Progenitor cell of endocrine pancreas (in vitro differentiated cells): ENCODE data around the gene ZSWIM5. TPM values are rescaled to one million over a fixed set of nuclear protein-coding genes. Genes with fewer than 3 reads are reported as not detected.

Source experiments
- DNase-seq: peaks from one replicate; pipeline ENCODE4 v3.0.0; 2021; ENCODE audit warnings: low spot score; ENCODE audit not compliant: unreplicated experiment
- H3K27ac Mint-ChIP-seq: 2 replicates; pipeline ENCODE4 v1.8.0; 2021; ENCODE audit warnings: mild to moderate bottlenecking, moderate library complexity, mixed read lengths
- H3K27me3 Mint-ChIP-seq: 2 replicates; pipeline ENCODE4 v1.8.0; 2021; ENCODE audit warnings: mixed read lengths
- H3K36me3 Mint-ChIP-seq: 2 replicates; pipeline ENCODE4 v1.8.0; 2022; ENCODE audit warnings: mixed read lengths; ENCODE audit not compliant: insufficient read depth
- H3K4me1 Mint-ChIP-seq: 2 replicates; pipeline ENCODE4 v1.8.0; 2021; ENCODE audit warnings: low read depth, mixed read lengths
- H3K4me3 Mint-ChIP-seq: 2 replicates; pipeline ENCODE4 v1.8.0; 2021; ENCODE audit warnings: low read depth, mild to moderate bottlenecking, moderate library complexity, mixed read lengths
- H3K9me3 Mint-ChIP-seq: 2 replicates; pipeline ENCODE4 v1.8.0; 2021; ENCODE audit warnings: low read depth, mixed read lengths
- total RNA-seq: library from RNA; stranded (reverse); gene quantifications from 2 replicates; pipeline ENCODE4 v1.2.1, GENCODE V29; 2021
- TF ChIP-seq, protein P1 (sequence below): fragments of 200-600 bp; sonication (generic); IDR thresholded peaks from one replicate; pipeline ENCODE4 v1.5.0; 2021; ENCODE audit warnings: antibody characterized with exemption, mild to moderate bottlenecking; ENCODE audit not compliant: unreplicated experiment

Gene ZSWIM5
- total RNA-seq, 1 donor from 2014 or later = 9.2 TPM

DNA sequence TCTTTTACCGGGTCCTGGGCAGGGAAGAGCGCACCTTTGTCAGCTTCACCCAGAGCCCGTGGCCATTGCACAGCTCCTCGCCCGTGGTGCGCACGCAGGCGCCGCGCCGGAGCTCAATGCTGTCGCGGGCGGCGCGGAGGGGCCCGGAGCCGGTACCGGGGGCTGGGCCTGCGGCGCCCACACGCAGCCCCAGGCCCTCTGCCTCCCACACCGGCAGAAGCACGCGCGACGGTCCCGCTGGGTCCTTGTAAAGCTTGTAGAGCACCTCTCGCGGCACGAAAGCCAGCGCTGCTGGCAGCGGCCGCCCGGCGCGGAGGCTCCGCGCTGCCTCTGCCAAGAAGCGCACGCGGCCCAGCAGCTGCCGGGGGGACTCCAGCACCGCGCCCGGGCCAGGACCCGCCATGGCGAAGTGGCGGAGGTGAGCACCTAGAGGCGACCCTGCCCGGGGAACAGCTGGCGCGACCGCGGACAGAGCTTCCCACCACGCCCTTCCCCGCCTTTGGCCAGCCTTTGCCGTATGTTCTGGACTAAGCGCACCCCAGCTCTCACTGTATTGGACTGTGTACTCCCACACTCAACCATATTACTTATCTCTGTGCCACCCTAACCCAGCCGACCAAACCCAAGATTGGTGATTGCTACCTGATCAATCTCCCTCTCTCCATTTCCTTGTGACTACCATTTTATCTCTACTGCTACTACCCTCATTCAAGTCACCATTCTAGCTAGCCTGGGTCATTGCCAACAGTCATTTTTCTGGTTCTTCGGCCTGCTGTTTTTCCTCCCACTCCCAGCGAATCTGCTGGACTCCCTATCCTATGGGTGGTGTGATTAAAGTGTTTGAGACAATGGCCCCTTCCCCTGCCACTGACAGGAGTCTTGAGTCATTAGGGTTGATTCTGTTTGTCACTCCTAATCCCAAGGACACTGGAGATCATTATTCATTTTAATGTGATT, 195.3 kb downstream of the ZSWIM5 start, which contains the start of gene HECTD3:
Gene HECTD3, minus strand, starts transcription at position 470 of the 957 bp plus-strand sequence. Its CDS starts 67 bp downstream, at position 403.
- Mint-ChIP-seq H3K27ac (peak within 1 kb of the TSS; percentile 93), H3K27me3 (no peaks in the 10 kb centered on the region), H3K36me3 (peaks cover 4% of the 10 kb centered on the region), H3K4me1 (peaks cover 27% of the 10 kb centered on the region), H3K9me3 (no peaks in the 10 kb centered on the region), H3K4me3 (peak within 1 kb of the TSS; percentile 77)
- peak; percentile 33 for DNase-seq
- TF ChIP-seq, protein P1, sequence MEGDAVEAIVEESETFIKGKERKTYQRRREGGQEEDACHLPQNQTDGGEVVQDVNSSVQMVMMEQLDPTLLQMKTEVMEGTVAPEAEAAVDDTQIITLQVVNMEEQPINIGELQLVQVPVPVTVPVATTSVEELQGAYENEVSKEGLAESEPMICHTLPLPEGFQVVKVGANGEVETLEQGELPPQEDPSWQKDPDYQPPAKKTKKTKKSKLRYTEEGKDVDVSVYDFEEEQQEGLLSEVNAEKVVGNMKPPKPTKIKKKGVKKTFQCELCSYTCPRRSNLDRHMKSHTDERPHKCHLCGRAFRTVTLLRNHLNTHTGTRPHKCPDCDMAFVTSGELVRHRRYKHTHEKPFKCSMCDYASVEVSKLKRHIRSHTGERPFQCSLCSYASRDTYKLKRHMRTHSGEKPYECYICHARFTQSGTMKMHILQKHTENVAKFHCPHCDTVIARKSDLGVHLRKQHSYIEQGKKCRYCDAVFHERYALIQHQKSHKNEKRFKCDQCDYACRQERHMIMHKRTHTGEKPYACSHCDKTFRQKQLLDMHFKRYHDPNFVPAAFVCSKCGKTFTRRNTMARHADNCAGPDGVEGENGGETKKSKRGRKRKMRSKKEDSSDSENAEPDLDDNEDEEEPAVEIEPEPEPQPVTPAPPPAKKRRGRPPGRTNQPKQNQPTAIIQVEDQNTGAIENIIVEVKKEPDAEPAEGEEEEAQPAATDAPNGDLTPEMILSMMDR = no peak

DNA sequence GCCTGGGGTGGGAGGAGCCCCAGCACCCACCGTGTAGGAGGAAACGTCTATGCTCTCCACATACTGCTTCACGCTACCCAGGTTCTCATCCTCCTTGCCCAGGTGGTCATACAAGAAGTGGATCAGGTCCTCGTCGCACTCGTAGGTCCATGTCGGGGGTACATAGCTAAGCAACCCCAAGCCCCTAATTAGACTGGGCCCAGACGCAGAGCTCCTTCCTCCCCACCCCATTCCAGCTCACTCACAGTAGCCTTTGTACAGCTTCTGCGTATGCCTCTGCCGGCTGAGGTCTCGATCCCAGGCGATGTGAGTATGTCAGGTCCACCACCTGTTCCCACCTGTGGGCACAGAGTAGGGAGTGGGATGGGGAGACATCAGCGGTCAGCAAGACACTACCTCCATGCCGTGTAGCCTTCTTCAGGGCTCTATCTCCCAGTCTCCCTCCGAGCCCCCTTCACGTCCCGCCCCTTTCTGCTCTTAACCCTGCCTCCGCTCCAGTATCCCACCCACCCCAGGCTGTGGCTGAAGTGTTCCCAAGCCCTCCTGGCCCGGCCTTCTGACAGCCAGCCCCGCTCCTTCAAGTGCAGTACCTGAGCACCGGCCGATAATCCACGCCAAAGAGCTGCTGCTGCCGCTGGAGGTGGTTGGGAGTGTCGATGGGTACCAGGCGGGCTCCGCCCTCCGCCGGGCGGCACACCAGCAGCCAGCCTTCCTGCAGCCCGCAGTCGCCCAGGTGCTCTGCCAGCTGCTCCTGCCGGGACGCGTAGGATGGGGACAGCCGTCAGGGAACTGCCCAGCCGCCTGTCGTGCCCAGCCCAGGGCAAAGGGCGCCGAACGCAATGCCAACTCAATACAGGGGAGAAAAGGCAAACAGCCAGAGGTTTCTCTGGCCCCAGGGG, 196.2 kb downstream of the ZSWIM5 start:
- H3K27ac Mint-ChIP-seq = peak overlapping the region; percentile 37
- peaks cover 5% of the 10 kb centered on the region for H3K36me3 Mint-ChIP-seq
- TF ChIP-seq, protein P1 = no peak
- no peaks in the 10 kb centered on the region for H3K27me3 Mint-ChIP-seq
- peaks cover 27% of the 10 kb centered on the region for H3K4me1 Mint-ChIP-seq
- no peaks in the 10 kb centered on the region for H3K9me3 Mint-ChIP-seq
- DNase-seq = peak; percentile 29
- peak overlapping the region; percentile 77 for H3K4me3 Mint-ChIP-seq

DNA sequence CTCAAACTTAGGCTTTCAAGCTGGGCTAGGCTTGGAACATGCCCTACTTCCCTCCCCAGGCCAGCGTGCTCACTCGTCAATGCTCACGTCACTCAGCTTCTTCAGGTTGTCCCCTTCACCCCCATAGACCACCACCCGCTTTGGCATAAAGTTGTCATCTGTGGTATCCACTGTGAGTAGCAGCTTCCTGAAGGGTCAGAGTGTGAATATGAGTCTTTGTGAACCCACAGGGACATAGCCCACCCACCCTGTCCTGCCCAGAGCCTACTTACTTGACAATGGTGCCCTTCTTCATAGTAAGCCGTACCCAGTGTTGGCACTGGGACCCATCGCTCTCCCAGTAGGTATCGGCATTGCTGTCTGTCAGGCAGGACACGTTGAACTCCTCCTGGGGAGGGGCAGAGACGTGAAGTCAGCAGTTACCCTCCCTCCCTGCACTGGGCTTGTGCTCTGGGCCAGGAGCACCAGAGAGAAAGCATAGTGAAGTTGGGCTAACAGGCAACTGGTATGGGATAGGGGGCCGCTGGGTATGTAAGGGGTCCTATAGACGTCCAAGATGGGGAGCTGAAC, 197.0 kb downstream of the ZSWIM5 start:
- H3K9me3 Mint-ChIP-seq = no peaks in the 10 kb centered on the region
- H3K27ac Mint-ChIP-seq = no peak overlapping the region
- H3K36me3 Mint-ChIP-seq = peaks cover 9% of the 10 kb centered on the region

GRCh38 chr1:45008516-45008915, 197.9 kb downstream of the ZSWIM5 start:
- no peak for DNase-seq
- TF ChIP-seq, protein P1 = no peak
- Mint-ChIP-seq H3K9me3 (no peaks in the 10 kb centered on the region), H3K4me1 (peaks cover 21% of the 10 kb centered on the region), H3K27me3 (no peaks in the 10 kb centered on the region), H3K27ac (no peak overlapping the region), H3K4me3 (no peak overlapping the region), H3K36me3 (peaks cover 7% of the 10 kb centered on the region)

More for the DNA sequence above, 197.0 kb downstream of the ZSWIM5 start:
- H3K4me1 Mint-ChIP-seq = peaks cover 24% of the 10 kb centered on the region
- no peaks in the 10 kb centered on the region for H3K27me3 Mint-ChIP-seq
- DNase-seq = no peak
- TF ChIP-seq, protein P1 = no peak
- H3K4me3 Mint-ChIP-seq = peak overlapping the region; percentile 77

- Mint-ChIP-seq H3K4me3 (no peak overlapping the region), H3K27ac (no peak overlapping the region), H3K9me3 (no peaks in the 10 kb centered on the region), H3K36me3 (peaks cover 7% of the 10 kb centered on the region), H3K4me1 (peaks cover 20% of the 10 kb centered on the region), H3K27me3 (no peaks in the 10 kb centered on the region)
- TF ChIP-seq, protein P1 = no peak
- no peak for DNase-seq
These were observed 198.3 kb downstream of the ZSWIM5 start for GRCh38 chr1:45008076-45008475.
